Natural killer cell (primary cell): ENCODE measurements around the gene SP6. TPM values are rescaled to one million over a fixed set of nuclear protein-coding genes. Genes with fewer than 3 reads are reported as not detected.

Experiments
- ATAC-seq, 3 donors: fragments of 150-1000 bp in 2 of 3; fragments of 200-7000 bp in 1 of 3; cut with Tn5 transposase; 1 replicate in 1 of 3; 2 replicates in 2 of 3; pipeline ENCODE4 v1.10.0; 2021; ENCODE audit warnings: mild to moderate bottlenecking in 2 of 3, moderate library complexity in 2 of 3
- DNase-seq, 2 donors: peaks; one replicate each; pipeline versions ENCODE4 v3.0.0 to v3.0.0-alpha.2; 2013 to 2021; ENCODE audit warnings: mixed read lengths in 1 of 2
- H3K27ac ChIP-seq: one replicate; pipeline ENCODE4 v1.5.1; 2013; ENCODE audit warnings: mild to moderate bottlenecking, low read length
- H3K27me3 ChIP-seq: one replicate; pipeline ENCODE4 v1.6.1; 2013; ENCODE audit warnings: low read length; ENCODE audit not compliant: control insufficient read depth, insufficient read depth
- H3K36me3 ChIP-seq: one replicate; pipeline ENCODE4 v1.6.1; 2013; ENCODE audit warnings: low read length; ENCODE audit not compliant: control insufficient read depth, insufficient read depth
- H3K4me1 ChIP-seq: one replicate; pipeline ENCODE4 v1.6.1; 2013; ENCODE audit warnings: low read length; ENCODE audit not compliant: control insufficient read depth, insufficient read depth
- H3K4me3 ChIP-seq: one replicate; pipeline ENCODE4 v1.5.1; 2013; ENCODE audit warnings: low read length
- H3K9me3 ChIP-seq: one replicate; pipeline ENCODE4 v1.6.1; 2013; ENCODE audit warnings: low read length; ENCODE audit not compliant: control insufficient read depth, insufficient read depth
- H3K27ac Mint-ChIP-seq, 2 donors: one replicate each; pipeline ENCODE4 v1.8.0; 2022; ENCODE audit warnings: mild to moderate bottlenecking in 2 of 2, mixed read lengths in 2 of 2, moderate library complexity in 1 of 2
- H3K27me3 Mint-ChIP-seq, 2 donors: one replicate each; pipeline ENCODE4 v1.8.0; 2022; ENCODE audit warnings: low read depth in 2 of 2, mixed read lengths in 2 of 2
- H3K36me3 Mint-ChIP-seq: one replicate; pipeline ENCODE4 v1.8.0; 2022; ENCODE audit warnings: mixed read lengths
- H3K4me1 Mint-ChIP-seq, 2 donors: one replicate each; pipeline ENCODE4 v1.8.0; 2022; ENCODE audit warnings: mixed read lengths in 2 of 2
- H3K4me3 Mint-ChIP-seq: one replicate; pipeline ENCODE4 v1.8.0; 2022; ENCODE audit warnings: mild to moderate bottlenecking, moderate library complexity, mixed read lengths
- H3K9me3 Mint-ChIP-seq, 2 donors: one replicate each; pipeline ENCODE4 v1.8.0; 2022; ENCODE audit warnings: mixed read lengths in 2 of 2
- WGBS: methylation state at CpG from one replicate; pipeline ENCODE4 v1.1.7; 2013; ENCODE audit warnings: missing lambda C conversion rate; ENCODE audit not compliant: insufficient coverage; 5-methylcytosine and 5-hydroxymethylcytosine counted together
- intact Hi-C: fragments of 100-400 bp; cut with micrococcal nuclease; formaldehyde crosslinking; loops from one replicate; pipeline ENCODE4 v1.14.2; 2022
- total RNA-seq, 4 donors: library from RNA; stranded (reverse); fragments of 120-200 nt in 1 of 4; gene quantifications; one replicate each; pipeline versions ENCODE4 v1.2.3 to v1.2.4, GENCODE V29; 2013 to 2022
- TF ChIP-seq, protein P1 (sequence below): fragments of 200-600 bp; IDR thresholded peaks from one replicate; pipeline ENCODE4 v1.8.0; 2022; ENCODE audit warnings: antibody characterized with exemption

The SP6 gene
- total RNA-seq, 3 donors from 2014 or later (not counting 1 experiment from before 2014, with no cell fraction given): 0.09 TPM; not detected in 1

DNA sequence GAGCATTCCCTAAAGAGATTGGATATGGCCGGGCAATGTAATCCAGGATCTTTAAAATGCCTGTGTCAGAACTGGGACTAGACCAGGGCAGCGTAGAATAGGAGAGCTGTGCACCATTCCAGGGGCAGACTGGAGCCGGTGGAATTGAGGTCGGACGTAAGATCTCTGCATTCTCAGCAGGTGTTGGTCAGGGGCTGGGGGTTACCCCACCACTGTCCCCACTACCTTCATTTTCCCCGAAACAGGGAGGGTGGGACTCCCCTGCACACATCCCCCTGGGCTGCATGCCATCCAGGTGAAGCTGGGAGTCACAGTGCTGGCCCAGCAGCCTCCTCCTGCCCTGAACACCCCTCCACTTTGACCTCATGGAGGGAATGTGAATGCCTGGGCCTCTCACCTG lies 47.2 kb downstream of the SP6 start:
- Histone ChIP-seq H3K27me3 (no peaks in the 10 kb centered on the region), H3K4me3 (no peak overlapping the region), H3K4me1 (no peaks in the 10 kb centered on the region), H3K9me3 (no peaks in the 10 kb centered on the region), H3K36me3 (peaks cover 19% of the 10 kb centered on the region), H3K27ac (no peak overlapping the region)
- Mint-ChIP-seq H3K27ac (no peak overlapping the region), H3K9me3 (no peaks in the 10 kb centered on the region), H3K4me3 (no peak overlapping the region), H3K36me3 (no peaks in the 10 kb centered on the region), H3K4me1 (no peaks in the 10 kb centered on the region), H3K27me3 (no peaks in the 10 kb centered on the region)
- TF ChIP-seq, protein P1, sequence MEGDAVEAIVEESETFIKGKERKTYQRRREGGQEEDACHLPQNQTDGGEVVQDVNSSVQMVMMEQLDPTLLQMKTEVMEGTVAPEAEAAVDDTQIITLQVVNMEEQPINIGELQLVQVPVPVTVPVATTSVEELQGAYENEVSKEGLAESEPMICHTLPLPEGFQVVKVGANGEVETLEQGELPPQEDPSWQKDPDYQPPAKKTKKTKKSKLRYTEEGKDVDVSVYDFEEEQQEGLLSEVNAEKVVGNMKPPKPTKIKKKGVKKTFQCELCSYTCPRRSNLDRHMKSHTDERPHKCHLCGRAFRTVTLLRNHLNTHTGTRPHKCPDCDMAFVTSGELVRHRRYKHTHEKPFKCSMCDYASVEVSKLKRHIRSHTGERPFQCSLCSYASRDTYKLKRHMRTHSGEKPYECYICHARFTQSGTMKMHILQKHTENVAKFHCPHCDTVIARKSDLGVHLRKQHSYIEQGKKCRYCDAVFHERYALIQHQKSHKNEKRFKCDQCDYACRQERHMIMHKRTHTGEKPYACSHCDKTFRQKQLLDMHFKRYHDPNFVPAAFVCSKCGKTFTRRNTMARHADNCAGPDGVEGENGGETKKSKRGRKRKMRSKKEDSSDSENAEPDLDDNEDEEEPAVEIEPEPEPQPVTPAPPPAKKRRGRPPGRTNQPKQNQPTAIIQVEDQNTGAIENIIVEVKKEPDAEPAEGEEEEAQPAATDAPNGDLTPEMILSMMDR: no peak
- intact Hi-C loops: no loop called here
- 87% methylated on average over 6 of the region's 6 CpGs for WGBS
- DNase-seq: no peak
- ATAC-seq: no peak

DNA sequence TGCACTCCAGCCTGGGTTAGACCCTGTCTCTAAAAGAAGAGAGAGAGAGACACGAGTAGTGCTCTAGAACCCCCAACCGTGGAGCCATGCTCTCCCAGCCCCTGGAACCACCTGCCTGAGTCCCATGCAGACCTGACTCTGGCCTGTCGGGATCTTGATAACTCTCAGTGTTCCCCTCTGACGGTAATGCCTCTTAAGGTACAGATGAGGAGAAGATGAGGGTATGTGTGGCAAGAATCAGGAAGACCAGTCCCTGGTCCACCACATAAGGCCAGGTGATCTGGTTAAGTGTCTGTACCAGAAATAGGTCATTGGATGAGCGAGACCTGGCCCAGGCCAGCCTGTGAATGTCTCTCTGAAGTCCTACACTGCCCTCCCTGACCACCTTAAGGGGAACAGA lies 47.8 kb downstream of the SP6 start:
- no peaks in the 10 kb centered on the region for H3K36me3 Mint-ChIP-seq
- Histone ChIP-seq H3K36me3 (peaks cover 14% of the 10 kb centered on the region), H3K4me3 (no peak overlapping the region), H3K27ac (no peak overlapping the region), H3K9me3 (no peaks in the 10 kb centered on the region), H3K27me3 (no peaks in the 10 kb centered on the region), H3K4me1 (no peaks in the 10 kb centered on the region)
- no peaks in the 10 kb centered on the region for H3K4me1 Mint-ChIP-seq
- H3K9me3 Mint-ChIP-seq: no peaks in the 10 kb centered on the region
- no peak for ATAC-seq
- DNase-seq: no peak
- no peak overlapping the region for H3K27ac Mint-ChIP-seq
- intact Hi-C loops: no loop called here
- no peak overlapping the region for H3K4me3 Mint-ChIP-seq
- WGBS: 58% methylated on average over 5 of the region's 5 CpGs
- no peaks in the 10 kb centered on the region for H3K27me3 Mint-ChIP-seq
- TF ChIP-seq, protein P1: no peak

- H3K27me3 Mint-ChIP-seq: no peaks in the 10 kb centered on the region
- WGBS: 38% methylated on average over 9 of the region's 9 CpGs
- peak in 1 of 2 donors; percentile 76 for DNase-seq
- peaks cover 7% of the 10 kb centered on the region for H3K36me3 ChIP-seq
- TF ChIP-seq, protein P1: peak; percentile 72
- peak; percentile 66 to 91 (median 84) for ATAC-seq
- H3K36me3 Mint-ChIP-seq: no peaks in the 10 kb centered on the region
- H3K27me3 ChIP-seq: no peaks in the 10 kb centered on the region
- H3K9me3 ChIP-seq: no peaks in the 10 kb centered on the region
- no peak overlapping the region for H3K27ac ChIP-seq
- peak overlapping the region in 1 of 2 donors; percentile 67 for H3K27ac Mint-ChIP-seq
- no peak overlapping the region for H3K4me3 ChIP-seq
- H3K9me3 Mint-ChIP-seq: no peaks in the 10 kb centered on the region
- no peak overlapping the region for H3K4me3 Mint-ChIP-seq
- intact Hi-C loops: loop anchor here (1.0 kb wide), 1 partner anchor 138 kb away; no protein-coding TSS in a partner anchor
- no peaks in the 10 kb centered on the region for H3K4me1 Mint-ChIP-seq
- no peaks in the 10 kb centered on the region for H3K4me1 ChIP-seq
Measured at GRCh38 chr17:47802341-47803022, 48.5 kb downstream of the SP6 start.

GRCh38 chr17:47801906-47802305 lies 49.1 kb downstream of the SP6 start:
- H3K36me3 Mint-ChIP-seq: no peaks in the 10 kb centered on the region
- intact Hi-C loops: loop anchor here (1.0 kb wide), 1 partner anchor 138 kb away; no protein-coding TSS in a partner anchor
- no peaks in the 10 kb centered on the region for H3K4me1 Mint-ChIP-seq
- ATAC-seq: no peak
- H3K27me3 Mint-ChIP-seq: no peaks in the 10 kb centered on the region
- no peak for DNase-seq
- Histone ChIP-seq H3K4me3 (no peak overlapping the region), H3K4me1 (no peaks in the 10 kb centered on the region), H3K9me3 (no peaks in the 10 kb centered on the region), H3K36me3 (peaks cover under 1% of the 10 kb centered on the region), H3K27me3 (no peaks in the 10 kb centered on the region), H3K27ac (no peak overlapping the region)
- WGBS: 65% methylated on average over 5 of the region's 6 CpGs
- H3K9me3 Mint-ChIP-seq: no peaks in the 10 kb centered on the region
- TF ChIP-seq, protein P1: no peak
- H3K27ac Mint-ChIP-seq: peak overlapping the region in 1 of 2 donors; percentile 67
- H3K4me3 Mint-ChIP-seq: no peak overlapping the region
